ENCODE measurements around the gene SERPINB1. TPM values are rescaled to one million over a fixed set of nuclear protein-coding genes. Genes with fewer than 3 reads are reported as not detected.
"Not testable (repeated sequence)": the region's sequence is repeated elsewhere in the genome, so short reads cannot be mapped to it uniquely, and the experiment has no call there.

SERPINB1 gene
- total and polyA plus RNA-seq, 2 donors (not counting 3 experiments of a cell fraction or from before 2014, with no cell fraction given) = 6.7 to 24.0 TPM

- H3K79me2 ChIP-seq (ENCODE audit: control insufficient read depth, insufficient read depth, low read length); FAIRE-seq: not testable (repeated sequence)
Observed at GRCh38 chr6:2860706-2861059, 19.0 kb upstream of the SERPINB1 start.

GRCh38 chr6:2859798-2860705, 18.4 kb upstream of the SERPINB1 start:
- H3K4me2 ChIP-seq (ENCODE audit: insufficient read depth, low read length); BruUV-seq (replicated peaks); H3K36me3 ChIP-seq (ENCODE audit: control insufficient read depth in 2 of 2, extremely low read depth in 1 of 2, insufficient read depth in 2 of 2, low read length in 2 of 2); CTCF ChIA-PET; H3K27me3 ChIP-seq (ENCODE audit: control insufficient read depth in 2 of 2, insufficient read depth in 2 of 2, low read length in 2 of 2); H4K20me1 ChIP-seq (replicated peaks; ENCODE audit: control insufficient read depth, extremely low read depth, insufficient read depth, low read length); DNase-seq (ENCODE audit: low read depth, low spot score); H3K9ac ChIP-seq (replicated peaks; ENCODE audit: extremely low read depth, insufficient read depth, low read length); POLR2A ChIA-PET; H2AFZ ChIP-seq (ENCODE audit: low read depth, low read length); H3K79me2 ChIP-seq (ENCODE audit: control insufficient read depth, insufficient read depth, low read length); H3K4me3 ChIP-seq (replicated peaks in 1 of 3; ENCODE audit: insufficient read depth in 1 of 3, low read depth in 1 of 3, low read length in 3 of 3); H3K9me3 ChIP-seq (replicated peaks; ENCODE audit: control insufficient read depth, insufficient read depth, low read length); H3K9me1 ChIP-seq (replicated peaks; ENCODE audit: control insufficient read depth, extremely low read depth, insufficient read depth, low read length); dilution Hi-C loops (cut with MboI; ENCODE audit: extremely low pct_ligation_motif_present, low sequenced_read_pairs); H3K27ac ChIP-seq (ENCODE audit: insufficient read depth, low read depth, low read length); FAIRE-seq: not testable (repeated sequence)
- intact Hi-C loops (cut with micrococcal nuclease) = loop anchor here (10.0 kb wide), 1 partner anchor 1245 kb away; no protein-coding TSS in a partner anchor
- H3K4me1 ChIP-seq (ENCODE audit: control insufficient read depth, extremely low read depth, insufficient read depth, low read length) = peaks cover 37% of the 10 kb centered on the region

More at GRCh38 chr6:2860706-2861059, 19.0 kb upstream of the SERPINB1 start:
- H3K9me1 ChIP-seq (replicated peaks; ENCODE audit: control insufficient read depth, extremely low read depth, insufficient read depth, low read length); H3K9ac ChIP-seq (replicated peaks; ENCODE audit: extremely low read depth, insufficient read depth, low read length); dilution Hi-C loops (cut with MboI; ENCODE audit: extremely low pct_ligation_motif_present, low sequenced_read_pairs); H3K4me3 ChIP-seq (replicated peaks in 1 of 3; ENCODE audit: insufficient read depth in 1 of 3, low read depth in 1 of 3, low read length in 3 of 3); H2AFZ ChIP-seq (ENCODE audit: low read depth, low read length); H4K20me1 ChIP-seq (replicated peaks; ENCODE audit: control insufficient read depth, extremely low read depth, insufficient read depth, low read length); H3K36me3 ChIP-seq (ENCODE audit: control insufficient read depth in 2 of 2, extremely low read depth in 1 of 2, insufficient read depth in 2 of 2, low read length in 2 of 2); DNase-seq (ENCODE audit: low read depth, low spot score); H3K4me2 ChIP-seq (ENCODE audit: insufficient read depth, low read length); BruUV-seq (replicated peaks); H3K27me3 ChIP-seq (ENCODE audit: control insufficient read depth in 2 of 2, insufficient read depth in 2 of 2, low read length in 2 of 2); CTCF ChIA-PET; intact Hi-C loops (cut with micrococcal nuclease); H3K9me3 ChIP-seq (replicated peaks; ENCODE audit: control insufficient read depth, insufficient read depth, low read length); POLR2A ChIA-PET; H3K27ac ChIP-seq (ENCODE audit: insufficient read depth, low read depth, low read length): not testable (repeated sequence)
- peaks cover 36% of the 10 kb centered on the region for H3K4me1 ChIP-seq (ENCODE audit: control insufficient read depth, extremely low read depth, insufficient read depth, low read length)

Measured in endothelial cell of umbilical vein (primary cell).